ENCODE data around the gene SETDB1. TPM values are rescaled to one million over a fixed set of nuclear protein-coding genes. Genes with fewer than 3 reads are reported as not detected.
"Not testable (repeated sequence)": the region's sequence is repeated elsewhere in the genome, so short reads cannot be mapped to it uniquely, and the experiment has no call there.

Gene SETDB1
- total and polyA plus RNA-seq, 5 donors from 2014 or later, result 9.4 to 48.7 (median 12.6) TPM

GRCh38 chr1:150909585-150910180, 16.5 kb upstream of the SETDB1 start:
- Mint-ChIP-seq H3K4me3 (no peak overlapping the region), H3K27me3 (no peaks in the 10 kb centered on the region), H3K27ac (no peak overlapping the region), H3K4me1 (peaks cover 0 to 6% (median 0%) of the 10 kb centered on the region in 4 donors), H3K9me3 (no peaks in the 10 kb centered on the region), H3K36me3 (no peaks in the 10 kb centered on the region)
- no peaks in the 10 kb centered on the region for H3K36me3 ChIP-seq (ENCODE audit: control insufficient read depth, insufficient read depth, low read length)
- H3K4me3 ChIP-seq (ENCODE audit: low read depth, low read length), result no peak overlapping the region
- DNase-seq (no peak), ATAC-seq (ENCODE audit: low read depth in 2 of 2) (no peak)
- no peaks in the 10 kb centered on the region for H3K27me3 ChIP-seq (ENCODE audit: control insufficient read depth, insufficient read depth, low read length)
- no peak overlapping the region for H3K27ac ChIP-seq (ENCODE audit: insufficient read depth, low read length, poor library complexity, severe bottlenecking)
- H3K9me3 ChIP-seq (ENCODE audit: control insufficient read depth in 2 of 2, low read length in 2 of 2), result no peaks in the 10 kb centered on the region
- H3K4me1 ChIP-seq (ENCODE audit: control insufficient read depth, insufficient read depth, low read length, poor library complexity, severe bottlenecking), result no peaks in the 10 kb centered on the region

DNA sequence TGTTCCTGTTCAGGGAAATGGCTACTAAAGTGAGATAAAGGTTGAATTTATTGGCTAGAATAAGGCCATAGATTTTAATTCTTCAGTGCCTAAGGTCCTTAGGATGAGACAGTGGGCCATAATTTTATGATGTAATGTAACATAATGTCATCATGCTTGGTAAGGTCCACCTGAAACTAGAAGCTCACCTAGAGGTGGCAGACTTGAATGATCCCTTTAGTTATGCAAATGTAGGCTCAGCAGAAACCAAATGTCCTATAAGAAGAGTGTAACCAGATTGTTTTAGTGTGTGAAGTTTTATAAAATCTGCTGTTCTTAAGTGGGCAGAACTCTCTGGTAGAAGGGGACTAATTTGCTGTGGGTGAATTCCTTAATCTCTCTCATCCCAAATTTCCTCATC, 13.5 kb upstream of the SETDB1 start:
- H3K27me3 Mint-ChIP-seq, result no peaks in the 10 kb centered on the region
- peaks cover 0 to 2% (median 0%) of the 10 kb centered on the region in 4 donors for H3K4me1 Mint-ChIP-seq
- Histone ChIP-seq H3K27ac (ENCODE audit: insufficient read depth, low read length, poor library complexity, severe bottlenecking) (no peak overlapping the region), H3K9me3 (ENCODE audit: control insufficient read depth in 2 of 2, low read length in 2 of 2) (no peaks in the 10 kb centered on the region), H3K27me3 (ENCODE audit: control insufficient read depth, insufficient read depth, low read length) (no peaks in the 10 kb centered on the region), H3K4me3 (ENCODE audit: low read depth, low read length) (no peak overlapping the region), H3K36me3 (ENCODE audit: control insufficient read depth, insufficient read depth, low read length) (no peaks in the 10 kb centered on the region), H3K4me1 (ENCODE audit: control insufficient read depth, insufficient read depth, low read length, poor library complexity, severe bottlenecking) (no peaks in the 10 kb centered on the region)
- H3K9me3 Mint-ChIP-seq, result no peaks in the 10 kb centered on the region
- no peak overlapping the region for H3K4me3 Mint-ChIP-seq
- H3K27ac Mint-ChIP-seq, result no peak overlapping the region
- no peaks in the 10 kb centered on the region for H3K36me3 Mint-ChIP-seq
- DNase-seq (no peak), ATAC-seq (ENCODE audit: low read depth in 2 of 2) (no peak)

DNA sequence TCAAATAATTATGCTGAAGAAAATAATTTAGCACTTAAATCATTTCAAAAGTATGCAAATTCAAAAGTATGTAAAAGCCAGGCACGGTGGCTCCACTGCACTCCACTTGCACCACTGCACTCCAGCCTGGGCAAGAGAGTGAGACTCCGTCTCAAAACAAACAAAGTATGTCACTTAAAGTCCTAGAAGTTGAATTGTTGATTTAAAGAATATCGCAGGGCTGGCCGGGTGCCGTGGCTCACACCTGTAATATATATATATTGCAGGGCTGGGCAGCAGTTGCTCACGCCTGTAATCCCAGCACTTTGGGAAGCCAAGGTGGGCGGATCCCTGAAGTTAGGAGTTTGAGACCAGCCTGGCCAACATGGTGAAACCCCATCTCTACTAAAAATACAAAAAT, 8.8 kb upstream of the SETDB1 start:
- Histone ChIP-seq H3K4me1 (ENCODE audit: control insufficient read depth, insufficient read depth, low read length, poor library complexity, severe bottlenecking) (peaks cover 2% of the 10 kb centered on the region), H3K27ac (ENCODE audit: insufficient read depth, low read length, poor library complexity, severe bottlenecking) (no peak overlapping the region), H3K27me3 (ENCODE audit: control insufficient read depth, insufficient read depth, low read length) (no peaks in the 10 kb centered on the region), H3K4me3 (ENCODE audit: low read depth, low read length) (no peak overlapping the region), H3K36me3 (ENCODE audit: control insufficient read depth, insufficient read depth, low read length) (no peaks in the 10 kb centered on the region), H3K9me3 (ENCODE audit: control insufficient read depth in 2 of 2, low read length in 2 of 2) (no peaks in the 10 kb centered on the region)
- Mint-ChIP-seq H3K4me1 (peaks cover 3% of the 10 kb centered on the region in 4 donors), H3K27ac (no peak overlapping the region), H3K36me3 (no peaks in the 10 kb centered on the region), H3K9me3 (no peaks in the 10 kb centered on the region), H3K4me3 (no peak overlapping the region), H3K27me3 (no peaks in the 10 kb centered on the region)
- DNase-seq, result no peak
- no peak for ATAC-seq (ENCODE audit: low read depth in 2 of 2)

DNA sequence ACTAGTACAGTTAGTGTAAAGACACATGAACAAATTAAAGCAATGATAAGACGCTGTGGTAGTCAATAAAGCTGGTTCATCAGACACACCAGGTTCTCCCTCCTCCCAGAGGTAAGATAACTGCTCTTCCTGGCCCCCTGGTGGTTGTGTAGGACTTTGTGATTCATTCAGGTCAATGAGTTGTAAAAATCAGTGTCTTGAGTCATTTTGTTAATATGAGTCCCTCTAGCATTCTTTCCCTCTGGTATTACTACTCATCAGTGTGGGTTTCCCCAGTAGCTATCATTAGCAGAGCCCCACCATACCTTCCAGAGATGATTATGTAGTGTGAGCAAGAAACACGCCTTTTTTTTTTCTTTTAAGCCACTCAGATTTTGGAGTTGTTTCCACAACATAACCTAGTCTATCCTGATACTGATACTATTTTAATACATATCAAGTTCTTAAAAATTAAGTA, 3.6 kb upstream of the SETDB1 start:
- Mint-ChIP-seq H3K4me1 (peaks cover 10 to 28% (median 20%) of the 10 kb centered on the region in 4 donors), H3K27ac (peak overlapping the region in 2 of 3 donors; percentile 52 to 82), H3K36me3 (peaks cover 4% of the 10 kb centered on the region), H3K27me3 (no peaks in the 10 kb centered on the region), H3K9me3 (peaks cover 0 to 2% (median 0%) of the 10 kb centered on the region in 7 donors), H3K4me3 (peak overlapping the region in 3 of 4 donors; percentile 12 to 69 (median 48))
- no peaks in the 10 kb centered on the region for H3K9me3 ChIP-seq (ENCODE audit: control insufficient read depth in 2 of 2, low read length in 2 of 2)
- H3K27me3 ChIP-seq (ENCODE audit: control insufficient read depth, insufficient read depth, low read length), result no peaks in the 10 kb centered on the region
- no peak overlapping the region for H3K4me3 ChIP-seq (ENCODE audit: low read depth, low read length)
- no peak overlapping the region for H3K27ac ChIP-seq (ENCODE audit: insufficient read depth, low read length, poor library complexity, severe bottlenecking)
- H3K36me3 ChIP-seq (ENCODE audit: control insufficient read depth, insufficient read depth, low read length), result no peaks in the 10 kb centered on the region
- DNase-seq (peak; percentile 54 to 88 (median 74)), ATAC-seq (ENCODE audit: low read depth in 2 of 2) (peak; percentile 54)
- H3K4me1 ChIP-seq (ENCODE audit: control insufficient read depth, insufficient read depth, low read length, poor library complexity, severe bottlenecking), result peaks cover 21% of the 10 kb centered on the region

- DNase-seq (peak in 1 of 3 donors; percentile 24), ATAC-seq (ENCODE audit: low read depth in 2 of 2) (no peak)
- Mint-ChIP-seq H3K4me1 (peaks cover 20 to 37% (median 29%) of the 10 kb centered on the region in 4 donors), H3K27ac (peak overlapping the region in 1 of 3 donors; percentile 84), H3K4me3 (peak overlapping the region; percentile 95 to 99 (median 96)), H3K36me3 (peaks cover 21% of the 10 kb centered on the region), H3K27me3 (no peaks in the 10 kb centered on the region), H3K9me3 (peaks cover 0 to 4% (median 0%) of the 10 kb centered on the region in 7 donors)
- Histone ChIP-seq H3K4me3 (ENCODE audit: low read depth, low read length) (peak overlapping the region; percentile 92), H3K36me3 (ENCODE audit: control insufficient read depth, insufficient read depth, low read length) (peaks cover 17% of the 10 kb centered on the region), H3K27ac (ENCODE audit: insufficient read depth, low read length, poor library complexity, severe bottlenecking) (no peak overlapping the region), H3K9me3 (ENCODE audit: control insufficient read depth in 2 of 2, low read length in 2 of 2) (no peaks in the 10 kb centered on the region), H3K27me3 (ENCODE audit: control insufficient read depth, insufficient read depth, low read length) (no peaks in the 10 kb centered on the region), H3K4me1 (ENCODE audit: control insufficient read depth, insufficient read depth, low read length, poor library complexity, severe bottlenecking) (peaks cover 23% of the 10 kb centered on the region)
These were observed 1.1 kb upstream of the SETDB1 start for GRCh38 chr1:150925080-150925479.

DNA sequence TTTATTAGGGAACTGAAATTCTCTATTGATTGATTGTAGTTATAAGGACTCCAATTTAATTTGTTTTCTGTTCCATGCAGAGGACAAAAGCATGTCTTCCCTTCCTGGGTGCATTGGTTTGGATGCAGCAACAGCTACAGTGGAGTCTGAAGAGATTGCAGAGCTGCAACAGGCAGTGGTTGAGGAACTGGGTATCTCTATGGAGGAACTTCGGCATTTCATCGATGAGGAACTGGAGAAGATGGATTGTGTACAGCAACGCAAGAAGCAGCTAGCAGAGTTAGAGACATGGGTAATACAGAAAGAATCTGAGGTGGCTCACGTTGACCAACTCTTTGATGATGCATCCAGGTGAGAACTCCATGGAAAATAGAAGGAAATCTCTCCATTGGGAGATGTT, 1.5 kb downstream of the SETDB1 start:
- no peak for DNase-seq
- peaks cover 19% of the 10 kb centered on the region for H3K4me1 ChIP-seq (ENCODE audit: control insufficient read depth, insufficient read depth, low read length, poor library complexity, severe bottlenecking)
- no peaks in the 10 kb centered on the region for H3K27me3 Mint-ChIP-seq
- peaks cover 39% of the 10 kb centered on the region for H3K36me3 ChIP-seq (ENCODE audit: control insufficient read depth, insufficient read depth, low read length)
- H3K27ac ChIP-seq (ENCODE audit: insufficient read depth, low read length, poor library complexity, severe bottlenecking), result no peak overlapping the region
- no peak for ATAC-seq (ENCODE audit: low read depth in 2 of 2)
- H3K27me3 ChIP-seq (ENCODE audit: control insufficient read depth, insufficient read depth, low read length), result no peaks in the 10 kb centered on the region
- peaks cover 16 to 31% (median 25%) of the 10 kb centered on the region in 4 donors for H3K4me1 Mint-ChIP-seq
- peak overlapping the region in 2 of 3 donors; percentile 21 to 95 for H3K27ac Mint-ChIP-seq
- peak overlapping the region; percentile 92 for H3K4me3 ChIP-seq (ENCODE audit: low read depth, low read length)
- peaks cover 40% of the 10 kb centered on the region for H3K36me3 Mint-ChIP-seq
- H3K9me3 Mint-ChIP-seq, result peaks cover 0 to 10% (median 4%) of the 10 kb centered on the region in 7 donors
- H3K9me3 ChIP-seq (ENCODE audit: control insufficient read depth in 2 of 2, low read length in 2 of 2), result peaks cover 4 to 7% of the 10 kb centered on the region in 2 experiments
- peak overlapping the region; percentile 74 to 99 (median 95) for H3K4me3 Mint-ChIP-seq

DNA sequence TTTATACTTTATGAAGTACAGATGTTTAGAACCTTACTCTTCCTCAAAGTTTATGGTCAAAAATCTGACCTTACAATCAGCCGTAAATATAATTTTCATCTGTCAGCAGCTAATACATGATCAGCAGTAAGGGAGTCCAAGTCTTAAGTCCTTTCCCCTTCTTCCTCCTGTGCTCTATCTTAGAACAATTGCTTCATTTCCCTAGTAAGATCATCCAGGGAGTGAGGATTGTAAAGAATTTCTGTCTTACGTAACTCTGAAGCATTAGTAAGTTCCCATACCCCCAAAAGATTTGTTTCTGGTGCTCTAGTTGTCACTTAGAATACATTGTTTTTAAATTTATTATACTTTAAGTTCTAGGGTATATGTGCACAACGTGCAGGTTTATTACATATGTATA, 2.1 kb downstream of the SETDB1 start:
- no peak overlapping the region for H3K27ac Mint-ChIP-seq
- H3K27ac ChIP-seq (ENCODE audit: insufficient read depth, low read length, poor library complexity, severe bottlenecking), result no peak overlapping the region
- DNase-seq, result no peak
- H3K36me3 Mint-ChIP-seq, result peaks cover 42% of the 10 kb centered on the region
- peaks cover 15 to 28% (median 22%) of the 10 kb centered on the region in 4 donors for H3K4me1 Mint-ChIP-seq
- peaks cover 4 to 7% of the 10 kb centered on the region in 2 experiments for H3K9me3 ChIP-seq (ENCODE audit: control insufficient read depth in 2 of 2, low read length in 2 of 2)
- peaks cover 0 to 11% (median 4%) of the 10 kb centered on the region in 7 donors for H3K9me3 Mint-ChIP-seq
- H3K4me3 Mint-ChIP-seq, result peak overlapping the region; percentile 66 to 99 (median 79)
- ATAC-seq (ENCODE audit: low read depth in 2 of 2), result no peak
- H3K36me3 ChIP-seq (ENCODE audit: control insufficient read depth, insufficient read depth, low read length), result peaks cover 45% of the 10 kb centered on the region
- no peak overlapping the region for H3K4me3 ChIP-seq (ENCODE audit: low read depth, low read length)
- H3K4me1 ChIP-seq (ENCODE audit: control insufficient read depth, insufficient read depth, low read length, poor library complexity, severe bottlenecking), result peaks cover 17% of the 10 kb centered on the region
- H3K27me3 Mint-ChIP-seq, result no peaks in the 10 kb centered on the region
- H3K27me3 ChIP-seq (ENCODE audit: control insufficient read depth, insufficient read depth, low read length), result no peaks in the 10 kb centered on the region

GRCh38 chr1:150928775-150929174, 2.6 kb downstream of the SETDB1 start:
- not testable (repeated sequence) for H3K27ac Mint-ChIP-seq, H3K4me3 Mint-ChIP-seq

More at GRCh38 chr1:150928775-150929174, 2.6 kb downstream of the SETDB1 start:
- DNase-seq; H3K4me3 ChIP-seq (ENCODE audit: low read depth, low read length); H3K9me3 ChIP-seq (ENCODE audit: control insufficient read depth in 2 of 2, low read length in 2 of 2); H3K27ac ChIP-seq (ENCODE audit: insufficient read depth, low read length, poor library complexity, severe bottlenecking); H3K27me3 Mint-ChIP-seq; ATAC-seq (ENCODE audit: low read depth in 2 of 2); H3K27me3 ChIP-seq (ENCODE audit: control insufficient read depth, insufficient read depth, low read length): not testable (repeated sequence)
- Mint-ChIP-seq H3K36me3 (peaks cover 42% of the 10 kb centered on the region), H3K9me3 (peaks cover 0 to 11% (median 4%) of the 10 kb centered on the region in 7 donors), H3K4me1 (peaks cover 15 to 28% (median 22%) of the 10 kb centered on the region in 4 donors)
- Histone ChIP-seq H3K4me1 (ENCODE audit: control insufficient read depth, insufficient read depth, low read length, poor library complexity, severe bottlenecking) (peaks cover 17% of the 10 kb centered on the region), H3K36me3 (ENCODE audit: control insufficient read depth, insufficient read depth, low read length) (peaks cover 46% of the 10 kb centered on the region)

Data from CD4-positive, CD25-positive, alpha-beta regulatory T cell (primary cell).